ENCODE measurements around the gene MBNL2.

The MBNL2 gene

DNA sequence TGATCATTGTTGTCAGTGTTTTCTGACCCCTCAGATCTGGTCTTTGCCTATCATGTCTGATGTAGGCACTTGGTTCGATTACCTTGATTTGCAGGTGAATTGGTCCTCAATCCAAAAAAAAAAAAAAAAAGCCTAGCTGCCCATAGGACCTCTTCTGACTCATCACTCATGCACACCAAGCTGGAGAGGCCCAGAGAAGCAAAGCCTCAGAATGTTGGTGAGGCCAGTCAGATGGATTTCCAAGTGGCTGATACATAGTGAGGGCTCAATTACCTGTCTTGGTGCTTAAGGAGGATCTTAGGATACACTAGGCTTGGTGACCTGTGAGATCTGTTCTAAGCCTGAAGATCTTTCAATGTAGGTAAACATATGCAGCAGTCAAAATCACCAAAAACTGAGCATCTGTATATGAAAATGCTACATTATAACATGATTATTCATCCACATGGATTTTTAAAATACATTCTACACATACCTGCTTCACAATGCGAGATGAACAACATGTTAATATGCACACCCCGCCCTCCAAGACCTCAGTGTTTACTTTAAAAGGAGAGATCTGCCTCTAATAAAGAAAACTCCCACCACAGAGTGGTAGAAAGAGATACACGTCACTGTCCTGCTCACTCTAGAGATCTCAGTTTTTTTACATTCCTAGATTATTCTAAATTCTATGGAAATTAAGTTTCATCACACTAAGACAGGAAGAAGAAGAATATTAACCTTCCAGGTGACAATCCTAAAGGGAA, 132.0 kb downstream of the MBNL2 start:
- Histone ChIP-seq H3K27me3 (ENCODE audit: low read length) (no peaks in the 10 kb centered on the region), H3K9me2 (replicated peaks; ENCODE audit: insufficient read depth, low read length) (no peaks in the 10 kb centered on the region)

DNA sequence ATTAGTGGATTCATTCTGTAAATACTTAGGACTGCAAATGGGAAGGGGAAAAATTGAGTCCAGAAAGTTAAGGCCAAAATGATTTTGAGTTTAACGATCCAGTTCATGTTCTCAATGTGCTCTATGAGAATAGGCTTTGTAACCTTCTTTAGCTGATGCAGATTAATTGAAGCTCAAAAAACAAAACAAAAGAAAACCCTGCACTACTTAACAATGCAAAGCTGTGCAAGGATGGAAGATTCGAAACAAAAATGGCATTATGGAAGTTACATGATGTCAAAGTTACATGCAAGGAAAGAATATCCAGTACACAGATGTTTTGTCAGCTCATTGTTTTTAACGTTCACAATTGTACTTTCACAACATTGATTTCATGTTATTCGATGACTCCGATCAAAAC, 132.7 kb downstream of the MBNL2 start:
- Histone ChIP-seq H3K27me3 (ENCODE audit: low read length) (no peaks in the 10 kb centered on the region), H3K9me3 (ENCODE audit: insufficient read depth, low read length) (no peaks in the 10 kb centered on the region), H3K4me3 (ENCODE audit: insufficient read depth, low read length, poor library complexity, severe bottlenecking) (no peak overlapping the region), H3F3A (ENCODE audit: insufficient read depth) (no peaks in the 10 kb centered on the region), H3K4me2 (ENCODE audit: low read depth, low read length, poor library complexity, severe bottlenecking) (no peak overlapping the region), H3K79me2 (ENCODE audit: insufficient read depth, low read length) (no peaks in the 10 kb centered on the region), H4K20me1 (ENCODE audit: low read depth, low read length) (no peaks in the 10 kb centered on the region), H2AFZ (ENCODE audit: low read depth, low read length, severe bottlenecking) (no peak overlapping the region), H3K9ac (ENCODE audit: low read length) (no peak overlapping the region), H3K9me2 (replicated peaks; ENCODE audit: insufficient read depth, low read length) (no peaks in the 10 kb centered on the region), H3K27ac (ENCODE audit: low read depth, low read length) (no peak overlapping the region), H3K36me3 (ENCODE audit: low read length) (no peaks in the 10 kb centered on the region)
- TF ChIP-seq EZH2phosphoT487 (conservative IDR thresholded peaks at IDR 0.05; ENCODE audit: low read length): no peak
- TF ChIP-seq, protein P1, sequence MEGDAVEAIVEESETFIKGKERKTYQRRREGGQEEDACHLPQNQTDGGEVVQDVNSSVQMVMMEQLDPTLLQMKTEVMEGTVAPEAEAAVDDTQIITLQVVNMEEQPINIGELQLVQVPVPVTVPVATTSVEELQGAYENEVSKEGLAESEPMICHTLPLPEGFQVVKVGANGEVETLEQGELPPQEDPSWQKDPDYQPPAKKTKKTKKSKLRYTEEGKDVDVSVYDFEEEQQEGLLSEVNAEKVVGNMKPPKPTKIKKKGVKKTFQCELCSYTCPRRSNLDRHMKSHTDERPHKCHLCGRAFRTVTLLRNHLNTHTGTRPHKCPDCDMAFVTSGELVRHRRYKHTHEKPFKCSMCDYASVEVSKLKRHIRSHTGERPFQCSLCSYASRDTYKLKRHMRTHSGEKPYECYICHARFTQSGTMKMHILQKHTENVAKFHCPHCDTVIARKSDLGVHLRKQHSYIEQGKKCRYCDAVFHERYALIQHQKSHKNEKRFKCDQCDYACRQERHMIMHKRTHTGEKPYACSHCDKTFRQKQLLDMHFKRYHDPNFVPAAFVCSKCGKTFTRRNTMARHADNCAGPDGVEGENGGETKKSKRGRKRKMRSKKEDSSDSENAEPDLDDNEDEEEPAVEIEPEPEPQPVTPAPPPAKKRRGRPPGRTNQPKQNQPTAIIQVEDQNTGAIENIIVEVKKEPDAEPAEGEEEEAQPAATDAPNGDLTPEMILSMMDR (IDR thresholded peaks at IDR 0.05; ENCODE audit: insufficient read depth, low read length, poor library complexity, severe bottlenecking): no peak

More for the DNA sequence above, 132.0 kb downstream of the MBNL2 start:
- H3K79me2 ChIP-seq (ENCODE audit: insufficient read depth, low read length): no peaks in the 10 kb centered on the region
- H4K20me1 ChIP-seq (ENCODE audit: low read depth, low read length): no peaks in the 10 kb centered on the region
- H3K27ac ChIP-seq (ENCODE audit: low read depth, low read length): no peak overlapping the region
- no peak overlapping the region for H2AFZ ChIP-seq (ENCODE audit: low read depth, low read length, severe bottlenecking)
- no peaks in the 10 kb centered on the region for H3K9me3 ChIP-seq (ENCODE audit: insufficient read depth, low read length)
- H3K4me3 ChIP-seq (ENCODE audit: insufficient read depth, low read length, poor library complexity, severe bottlenecking): no peak overlapping the region
- H3K9ac ChIP-seq (ENCODE audit: low read length): no peak overlapping the region
- no peak for TF ChIP-seq EZH2phosphoT487 (conservative IDR thresholded peaks at IDR 0.05; ENCODE audit: low read length)
- TF ChIP-seq, protein P1 (IDR thresholded peaks at IDR 0.05; ENCODE audit: insufficient read depth, low read length, poor library complexity, severe bottlenecking): no peak
- no peak overlapping the region for H3K4me2 ChIP-seq (ENCODE audit: low read depth, low read length, poor library complexity, severe bottlenecking)
- no peaks in the 10 kb centered on the region for H3K36me3 ChIP-seq (ENCODE audit: low read length)
- no peaks in the 10 kb centered on the region for H3F3A ChIP-seq (ENCODE audit: insufficient read depth)

DNA sequence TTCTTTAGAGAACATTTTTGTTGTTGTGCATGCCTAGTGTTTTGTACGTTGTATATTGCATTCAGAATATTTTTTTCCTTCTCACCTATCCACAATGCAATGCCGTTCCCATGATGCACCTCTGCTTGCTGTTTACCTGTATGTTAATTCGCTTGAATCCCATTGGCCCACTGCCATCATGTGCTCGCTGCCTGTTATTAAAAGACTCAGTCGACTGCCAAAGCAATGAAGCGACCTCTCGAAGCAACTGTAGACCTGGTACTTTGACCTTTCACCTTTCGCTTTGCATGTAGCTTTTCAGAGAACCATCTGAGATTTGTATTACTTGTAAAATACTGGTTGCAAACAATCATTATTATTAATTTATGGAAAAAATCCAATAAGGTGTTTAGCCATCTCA, 134.5 kb downstream of the MBNL2 start:
- H3K9ac ChIP-seq (ENCODE audit: low read length): no peak overlapping the region
- H3F3A ChIP-seq (ENCODE audit: insufficient read depth): no peaks in the 10 kb centered on the region
- no peaks in the 10 kb centered on the region for H3K36me3 ChIP-seq (ENCODE audit: low read length)

More for the DNA sequence above, 134.5 kb downstream of the MBNL2 start:
- Histone ChIP-seq H3K4me3 (ENCODE audit: insufficient read depth, low read length, poor library complexity, severe bottlenecking) (no peak overlapping the region), H4K20me1 (ENCODE audit: low read depth, low read length) (no peaks in the 10 kb centered on the region), H3K27me3 (ENCODE audit: low read length) (no peaks in the 10 kb centered on the region), H2AFZ (ENCODE audit: low read depth, low read length, severe bottlenecking) (no peak overlapping the region), H3K9me3 (ENCODE audit: insufficient read depth, low read length) (no peaks in the 10 kb centered on the region), H3K9me2 (replicated peaks; ENCODE audit: insufficient read depth, low read length) (no peaks in the 10 kb centered on the region), H3K4me2 (ENCODE audit: low read depth, low read length, poor library complexity, severe bottlenecking) (no peak overlapping the region), H3K79me2 (ENCODE audit: insufficient read depth, low read length) (no peaks in the 10 kb centered on the region), H3K27ac (ENCODE audit: low read depth, low read length) (no peak overlapping the region)
- TF ChIP-seq, protein P1 (IDR thresholded peaks at IDR 0.05; ENCODE audit: insufficient read depth, low read length, poor library complexity, severe bottlenecking): no peak
- no peak for TF ChIP-seq EZH2phosphoT487 (conservative IDR thresholded peaks at IDR 0.05; ENCODE audit: low read length)
